Gastrocnemius medialis (tissue), 4 donors: ENCODE data around the gene GPHA2. TPM values are rescaled to one million over a fixed set of nuclear protein-coding genes. Genes with fewer than 3 reads are reported as not detected.

Source experiments
- ATAC-seq, 2 donors: fragments of 150-250 bp; one replicate each; pipeline ENCODE4 v1.9.1; 2016
- DNase-seq, 2 donors: peaks; one replicate each; pipeline ENCODE4 v3.0.0-alpha.2; 2019
- H3K27ac ChIP-seq, 4 donors: fragments of 200-600 bp; sonication (generic); 1 replicate in 1 of 4; 2 replicates in 3 of 4; pipeline ENCODE4 v1.5.1; 2016 to 2018; ENCODE audit warnings: mild to moderate bottlenecking in 2 of 4, moderate library complexity in 1 of 4
- H3K27me3 ChIP-seq, 3 donors: fragments of 200-600 bp; sonication (generic) in 2 of 3; 1 replicate in 1 of 3; 2 replicates in 2 of 3; pipeline versions ENCODE4 v1.5.1 to v1.6.0; 2016 to 2019; ENCODE audit warnings: mild to moderate bottlenecking in 1 of 3, moderate library complexity in 1 of 3
- H3K36me3 ChIP-seq, 2 donors: fragments of 200-600 bp; sonication (generic) in 1 of 2; one replicate each; pipeline ENCODE4 v1.5.1; 2017 to 2018
- H3K4me1 ChIP-seq, 2 donors: fragments of 200-600 bp; sonication (generic) in 1 of 2; one replicate each; pipeline ENCODE4 v1.5.1; 2016 to 2017; ENCODE audit warnings: mild to moderate bottlenecking in 2 of 2
- H3K4me3 ChIP-seq, 4 donors: fragments of 200-600 bp; sonication (generic) in 3 of 4; 1 replicate in 1 of 4; 2 replicates in 3 of 4; pipeline ENCODE4 v1.5.1; 2016 to 2019; ENCODE audit warnings: mild to moderate bottlenecking in 2 of 4
- H3K9me3 ChIP-seq, 3 donors: fragments of 200-600 bp; sonication (generic) in 2 of 3; 1 replicate in 1 of 3; 2 replicates in 2 of 3; pipeline ENCODE4 v1.5.1; 2016 to 2019
- POLR2A ChIP-seq, 2 donors: fragments of 450-650 bp; IDR thresholded peaks; one replicate each; pipeline ENCODE4 v1.6.1; 2017; ENCODE audit warnings: antibody characterized with exemption in 2 of 2, mild to moderate bottlenecking in 2 of 2, moderate library complexity in 2 of 2
- in situ Hi-C, 4 donors: fragments of 200-750 bp; cut with MboI; loops; one replicate each; pipeline versions ENCODE4 v1.15.0 to v1.8.0; 2017; ENCODE audit warnings: low sequenced_read_pairs in 4 of 4
- intact Hi-C: fragments of 100-400 bp; cut with DNase I; formaldehyde crosslinking; loops from one replicate; pipeline ENCODE4 v1.15.1; 2023; ENCODE audit warnings: low total_unique reads
- total RNA-seq, 4 donors: library from RNA; depleted of rRNA; stranded (reverse); fragments of >200 nt; gene quantifications; one replicate each; pipeline versions ENCODE4 v1.1.0 to v1.2.3, GENCODE V29; 2016
- TF ChIP-seq, protein P1 (sequence below), 5 experiments: fragments of 450-650 bp in 3 of 5; fragments of 200-600 bp in 2 of 5; sonication (generic) in 2 of 5; IDR thresholded peaks in 4 of 5; conservative IDR thresholded peaks in 1 of 5; 1 replicate in 4 of 5; 2 replicates in 1 of 5; pipeline ENCODE4 v1.5.1; 2016 to 2019; ENCODE audit warnings: antibody characterized with exemption in 5 of 5, mild to moderate bottlenecking in 3 of 5, moderate library complexity in 3 of 5

Gene GPHA2
- total RNA-seq, 4 donors from 2014 or later: not detected

DNA sequence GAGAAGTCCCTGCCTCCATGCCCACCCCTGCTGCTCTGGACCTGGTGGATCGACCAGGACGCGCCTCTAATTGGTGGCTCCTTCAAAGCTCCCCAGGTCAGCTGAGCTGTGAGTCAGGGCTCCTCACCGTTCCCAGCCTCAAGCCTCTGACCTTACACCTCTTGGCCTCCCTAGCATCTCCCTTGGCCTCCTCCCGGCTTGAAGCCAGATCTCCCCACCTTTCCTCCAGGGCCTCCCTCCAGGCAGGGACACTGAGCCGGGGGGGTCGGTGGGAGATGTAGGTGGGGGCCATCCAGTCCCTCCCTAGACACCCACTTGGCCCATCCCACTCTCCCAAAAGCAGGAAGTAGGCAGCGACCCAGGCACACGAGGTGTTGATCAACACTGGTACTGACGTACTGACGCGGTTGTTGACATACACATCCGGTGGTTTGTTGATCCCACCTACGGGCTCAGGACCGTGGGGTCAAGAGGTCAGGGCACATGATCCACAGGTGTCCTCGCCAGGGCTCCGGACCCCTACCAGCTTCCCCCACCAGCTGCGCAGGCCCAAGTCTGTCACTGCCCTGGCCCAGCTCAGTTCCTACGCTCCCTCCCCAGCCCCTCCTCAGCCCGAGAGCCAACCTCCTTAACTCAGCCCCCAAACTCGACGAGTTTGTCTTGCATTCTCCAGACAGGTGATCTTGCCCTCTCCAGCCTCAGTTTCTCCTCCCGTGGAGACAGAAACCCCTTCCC is 19.5 kb downstream of the GPHA2 start:
- DNase-seq: peak; percentile 33 to 39
- Histone ChIP-seq H3K36me3 (peaks cover 0 to 33% of the 10 kb centered on the region in 2 donors), H3K27me3 (no peaks in the 10 kb centered on the region), H3K9me3 (no peaks in the 10 kb centered on the region), H3K27ac (peak overlapping the region; percentile 81 to 87 (median 84)), H3K4me3 (peak overlapping the region; percentile 80 to 91 (median 90)), H3K4me1 (peaks cover 24 to 27% of the 10 kb centered on the region in 2 donors)
- TF ChIP-seq POLR2A (IDR thresholded peaks at IDR 0.05): no peak
- TF ChIP-seq, protein P1, sequence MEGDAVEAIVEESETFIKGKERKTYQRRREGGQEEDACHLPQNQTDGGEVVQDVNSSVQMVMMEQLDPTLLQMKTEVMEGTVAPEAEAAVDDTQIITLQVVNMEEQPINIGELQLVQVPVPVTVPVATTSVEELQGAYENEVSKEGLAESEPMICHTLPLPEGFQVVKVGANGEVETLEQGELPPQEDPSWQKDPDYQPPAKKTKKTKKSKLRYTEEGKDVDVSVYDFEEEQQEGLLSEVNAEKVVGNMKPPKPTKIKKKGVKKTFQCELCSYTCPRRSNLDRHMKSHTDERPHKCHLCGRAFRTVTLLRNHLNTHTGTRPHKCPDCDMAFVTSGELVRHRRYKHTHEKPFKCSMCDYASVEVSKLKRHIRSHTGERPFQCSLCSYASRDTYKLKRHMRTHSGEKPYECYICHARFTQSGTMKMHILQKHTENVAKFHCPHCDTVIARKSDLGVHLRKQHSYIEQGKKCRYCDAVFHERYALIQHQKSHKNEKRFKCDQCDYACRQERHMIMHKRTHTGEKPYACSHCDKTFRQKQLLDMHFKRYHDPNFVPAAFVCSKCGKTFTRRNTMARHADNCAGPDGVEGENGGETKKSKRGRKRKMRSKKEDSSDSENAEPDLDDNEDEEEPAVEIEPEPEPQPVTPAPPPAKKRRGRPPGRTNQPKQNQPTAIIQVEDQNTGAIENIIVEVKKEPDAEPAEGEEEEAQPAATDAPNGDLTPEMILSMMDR (IDR thresholded peaks at IDR 0.05 in 4 of 5, conservative IDR thresholded peaks at IDR 0.05 in 1 of 5): no peak
- intact Hi-C loops: loop anchor here (2.0 to 5.0 kb wide), 4 partner anchors 81 to 201 kb away; partner anchors contain the start of genes ARL2, BATF2, VPS51 and ZNHIT2
- in situ Hi-C loops: loop anchor here in 1 of 4 donors (5.0 kb wide), 1 partner anchor 111 kb away; the partner anchor contains the start of gene SNX15
- no peak for ATAC-seq

DNA sequence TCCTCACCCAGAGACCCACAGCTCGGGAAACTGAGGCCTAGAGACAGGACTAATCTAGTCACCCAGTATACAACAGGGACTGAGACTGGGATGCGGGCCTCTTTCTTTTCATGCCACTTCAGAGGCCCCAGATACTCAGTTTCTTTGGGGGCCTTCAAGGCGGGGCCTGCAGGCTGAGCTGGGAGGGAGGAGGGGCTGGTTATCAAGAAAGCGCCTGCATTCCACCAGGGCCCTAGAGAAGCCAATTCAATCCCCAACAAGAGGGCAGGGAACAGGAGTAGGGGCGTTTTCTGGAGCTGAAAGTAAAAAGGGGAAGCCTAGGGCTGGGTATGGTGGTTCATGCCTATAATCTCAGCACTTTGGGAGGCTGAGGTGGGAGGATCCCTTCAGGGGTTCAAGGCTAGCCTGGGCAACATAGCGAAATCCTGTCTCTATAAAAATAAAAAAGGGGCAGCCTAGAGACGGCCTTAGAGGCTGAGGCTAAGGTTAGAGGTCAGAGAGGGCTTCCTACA is 20.3 kb downstream of the GPHA2 start:
- peak overlapping the region; percentile 80 to 91 (median 90) for H3K4me3 ChIP-seq
- H3K27me3 ChIP-seq: no peaks in the 10 kb centered on the region
- in situ Hi-C loops (loop anchor here in 1 of 4 donors (5.0 kb wide), 1 partner anchor 112 kb away; the partner anchor contains the start of gene SNX15), intact Hi-C loops (loop anchor here (5.0 kb wide), 2 partner anchors 97 to 182 kb away; partner anchors contain the start of genes ARL2 and VPS51)
- no peaks in the 10 kb centered on the region for H3K9me3 ChIP-seq
- ATAC-seq (no peak), DNase-seq (no peak)
- peaks cover 24 to 27% of the 10 kb centered on the region in 2 donors for H3K4me1 ChIP-seq
- H3K36me3 ChIP-seq: peaks cover 0 to 41% of the 10 kb centered on the region in 2 donors
- peak overlapping the region; percentile 81 to 87 (median 84) for H3K27ac ChIP-seq
- TF ChIP-seq, protein P1 (IDR thresholded peaks at IDR 0.05 in 4 of 5, conservative IDR thresholded peaks at IDR 0.05 in 1 of 5): no peak
- no peak for TF ChIP-seq POLR2A (IDR thresholded peaks at IDR 0.05)

DNA sequence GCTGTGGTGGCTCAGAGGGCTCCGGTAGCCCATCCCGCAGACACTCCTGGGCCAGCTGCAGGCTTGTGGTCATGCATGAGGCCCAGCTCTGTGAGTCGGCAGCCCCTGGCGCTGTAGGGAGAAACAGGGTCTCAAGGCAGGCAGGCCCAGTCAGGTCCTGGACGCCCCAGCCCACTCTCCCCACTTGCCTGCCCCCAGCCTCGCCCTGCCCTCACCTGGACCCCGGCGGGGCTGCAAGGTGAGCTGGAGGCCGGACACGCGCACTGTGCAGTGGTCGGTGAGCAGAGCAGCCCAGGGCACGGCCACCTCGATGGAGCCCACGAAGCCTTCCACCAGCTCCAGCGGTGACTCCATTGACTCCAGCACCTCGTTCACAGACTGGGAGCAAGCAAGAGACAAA is 21.6 kb downstream of the GPHA2 start:
- in situ Hi-C loops (no loop called here), intact Hi-C loops (no loop called here)
- Histone ChIP-seq H3K27me3 (no peaks in the 10 kb centered on the region), H3K4me1 (peaks cover 24 to 27% of the 10 kb centered on the region in 2 donors), H3K27ac (no peak overlapping the region), H3K36me3 (peaks cover 0 to 54% of the 10 kb centered on the region in 2 donors), H3K9me3 (no peaks in the 10 kb centered on the region), H3K4me3 (no peak overlapping the region)
- DNase-seq: no peak
- TF ChIP-seq POLR2A (IDR thresholded peaks at IDR 0.05): no peak
- TF ChIP-seq, protein P1 (IDR thresholded peaks at IDR 0.05 in 4 of 5, conservative IDR thresholded peaks at IDR 0.05 in 1 of 5): no peak
- ATAC-seq: no peak

DNA sequence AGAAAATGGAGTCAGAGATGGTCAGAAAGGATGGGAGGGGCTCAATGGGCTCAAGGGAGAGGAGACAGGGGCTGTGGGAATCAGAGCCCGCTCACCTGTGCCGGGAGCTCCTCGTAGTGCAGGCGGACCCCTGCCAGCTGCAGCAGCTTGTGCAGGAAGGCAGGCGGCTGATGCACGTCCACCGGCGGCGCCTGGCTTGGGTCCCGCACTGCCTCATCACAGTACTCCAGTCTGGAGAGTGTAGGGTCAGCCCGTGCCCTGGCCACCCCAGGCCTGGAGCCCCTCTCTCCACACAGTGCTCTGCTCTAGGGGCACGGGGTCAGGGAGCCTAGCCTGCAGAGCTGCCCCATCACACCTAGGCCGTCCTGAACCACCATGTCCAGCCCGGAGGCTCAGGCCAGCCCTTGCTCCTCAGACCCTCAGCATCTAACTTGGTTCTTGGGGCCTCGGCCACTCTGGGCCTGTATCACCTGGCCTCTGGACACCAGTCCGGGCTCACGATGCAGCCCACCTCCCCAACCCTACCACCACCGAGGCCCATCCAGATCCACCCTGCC is 22.4 kb downstream of the GPHA2 start:
- intact Hi-C loops (no loop called here), in situ Hi-C loops (no loop called here)
- Histone ChIP-seq H3K4me1 (peaks cover 19 to 20% of the 10 kb centered on the region in 2 donors), H3K36me3 (peaks cover 0 to 63% of the 10 kb centered on the region in 2 donors), H3K27me3 (no peaks in the 10 kb centered on the region), H3K27ac (no peak overlapping the region), H3K4me3 (no peak overlapping the region), H3K9me3 (no peaks in the 10 kb centered on the region)
- ATAC-seq: no peak
- no peak for TF ChIP-seq POLR2A (IDR thresholded peaks at IDR 0.05)
- TF ChIP-seq, protein P1 (IDR thresholded peaks at IDR 0.05 in 4 of 5, conservative IDR thresholded peaks at IDR 0.05 in 1 of 5): no peak
- no peak for DNase-seq
